ENCODE measurements around the gene TXNDC11. TPM values are rescaled to one million over a fixed set of nuclear protein-coding genes. Genes with fewer than 3 reads are reported as not detected.

The TXNDC11 gene
- total RNA-seq, 2 experiments from 2014 or later: 30.1 to 34.4 TPM

DNA sequence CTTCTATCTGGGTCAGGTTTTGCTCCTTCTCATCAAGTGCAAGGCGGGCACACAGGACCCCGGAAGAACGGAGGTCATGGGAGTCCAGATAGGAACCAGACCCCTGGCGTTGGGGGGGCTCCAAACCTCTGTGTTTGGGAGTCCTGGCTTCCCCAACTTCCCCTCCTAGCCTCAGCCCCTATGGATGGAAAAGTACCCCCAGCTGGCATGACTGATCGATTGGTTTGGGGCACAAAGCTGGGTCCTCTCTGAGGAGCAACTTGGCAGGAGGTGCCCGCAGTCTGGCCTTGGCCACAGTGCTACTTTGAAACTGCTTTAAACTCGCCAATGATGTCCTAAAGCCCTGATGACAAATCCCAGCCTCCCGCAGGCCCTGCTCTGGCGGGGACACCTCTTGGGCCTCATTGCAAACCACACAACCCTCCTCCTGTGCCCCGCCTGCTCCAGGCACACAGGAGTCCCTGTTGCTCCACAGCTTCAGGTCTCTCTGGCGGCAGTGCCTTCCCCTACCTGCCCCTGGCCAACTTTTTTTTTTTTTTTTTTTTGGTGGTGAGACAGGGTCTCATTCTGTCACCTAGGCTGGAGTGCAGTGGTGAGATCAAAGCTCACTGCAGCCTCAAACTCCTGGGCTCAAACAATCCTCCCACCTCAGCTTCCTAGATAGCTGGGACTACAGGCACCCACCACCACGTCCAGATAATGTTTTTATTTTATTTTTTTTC lies 112.5 kb downstream of the TXNDC11 start:
- CTCF ChIA-PET: interaction anchor here (0.9 to 1.8 kb wide), 6 partner anchors 8 to 167 kb away, joined by 3 to 9 read pairs (median 4); no protein-coding TSS in a partner anchor
- H3K27ac Mint-ChIP-seq: no peak overlapping the region
- POLR2A ChIA-PET: no interaction called here

More for the DNA sequence above, 112.5 kb downstream of the TXNDC11 start:
- ATAC-seq: no peak
- H3K36me3 Mint-ChIP-seq (ENCODE audit: low read depth): no peaks in the 10 kb centered on the region
- H3K27me3 Mint-ChIP-seq (ENCODE audit: low read depth): peaks cover 2% of the 10 kb centered on the region
- H3K9me3 Mint-ChIP-seq (ENCODE audit: insufficient read depth): no peaks in the 10 kb centered on the region
- H3K4me1 Mint-ChIP-seq (ENCODE audit: low read depth): peaks cover 32% of the 10 kb centered on the region
- no peak overlapping the region for H3K4me3 Mint-ChIP-seq
- no peak for DNase-seq

Other genes with a start within 250 kb of the TXNDC11 start
- 10 to 100 TPM; 79.4 to 80.5 TPM for gene LITAF, start 155.9 kb downstream of the TXNDC11 start, total RNA-seq
- gene SNN, start 74.4 kb downstream of the TXNDC11 start, total RNA-seq: 10 to 100 TPM; 27.3 to 28.9 TPM
- gene ZC3H7A, start 54.4 kb upstream of the TXNDC11 start, total RNA-seq: 10 to 100 TPM; 58.9 TPM
- gene RSL1D1, start 108.7 kb upstream of the TXNDC11 start, total RNA-seq: 100 to 1,000 TPM; 156 to 158 TPM
- gene GSPT1, start 173.1 kb upstream of the TXNDC11 start, total RNA-seq: 100 to 1,000 TPM; 110 to 114 TPM
- gene NPIPB2, start 199.2 kb upstream of the TXNDC11 start, total RNA-seq: 10 to 100 TPM; 12.0 to 17.9 TPM
- gene TNFRSF17, start 222.4 kb upstream of the TXNDC11 start, total RNA-seq: not detected
- 10 to 100 TPM; 15.4 to 18.5 TPM for gene SNX29, start 233.9 kb upstream of the TXNDC11 start, total RNA-seq